Tibial nerve (tissue), 4 donors: ENCODE measurements around the gene ARFGAP2. TPM values are rescaled to one million over a fixed set of nuclear protein-coding genes. Genes with fewer than 3 reads are reported as not detected.

ENCODE experiments used
- DNase-seq, 2 donors: peaks; one replicate each; pipeline ENCODE4 v3.0.0-alpha.2; 2019; ENCODE audit warnings: low spot score in 2 of 2
- H3K27ac ChIP-seq, 4 donors: fragments of 200-600 bp; sonication (generic) in 3 of 4; one replicate each; pipeline ENCODE4 v1.5.1; 2017 to 2019; ENCODE audit warnings: mild to moderate bottlenecking in 1 of 4
- H3K27me3 ChIP-seq, 2 donors: fragments of 200-600 bp; sonication (generic) in 1 of 2; one replicate each; pipeline versions ENCODE4 v1.5.1 to v1.6.0; 2017 to 2019
- H3K36me3 ChIP-seq, 3 donors: fragments of 200-600 bp; sonication (generic); one replicate each; pipeline ENCODE4 v1.5.1; 2018 to 2019
- H3K4me1 ChIP-seq, 4 donors: fragments of 200-600 bp; sonication (generic) in 3 of 4; one replicate each; pipeline ENCODE4 v1.5.1; 2017 to 2019
- H3K4me3 ChIP-seq, 4 donors: fragments of 200-600 bp; sonication (generic) in 3 of 4; one replicate each; pipeline ENCODE4 v1.5.1; 2017 to 2019; ENCODE audit warnings: mild to moderate bottlenecking in 1 of 4, moderate library complexity in 1 of 4
- H3K9me3 ChIP-seq, 4 donors: fragments of 200-600 bp; sonication (generic) in 3 of 4; one replicate each; pipeline ENCODE4 v1.5.1; 2017 to 2019
- EP300 ChIP-seq, 2 donors: sonication (generic); formaldehyde crosslinking; IDR thresholded peaks; one replicate each; pipeline ENCODE4 v1.6.1; 2017; ENCODE audit warnings: antibody characterized with exemption in 2 of 2, mild to moderate bottlenecking in 1 of 2
- POLR2A ChIP-seq, 2 donors: fragments of 450-650 bp; IDR thresholded peaks; one replicate each; pipeline ENCODE4 v1.6.1; 2017; ENCODE audit warnings: antibody characterized with exemption in 2 of 2, mild to moderate bottlenecking in 2 of 2, moderate library complexity in 2 of 2
- WGBS, 2 donors: methylation state at CpG; one replicate each; pipeline ENCODE4 v1.1.5; 2018; 5-methylcytosine and 5-hydroxymethylcytosine counted together
- total RNA-seq, 4 donors: library from RNA; depleted of rRNA; stranded (reverse); fragments of >200 nt; gene quantifications; one replicate each; pipeline ENCODE4 v1.1.0, GENCODE V29; 2016
- TF ChIP-seq, protein P1 (sequence below), 5 experiments: fragments of 200-600 bp in 3 of 5; fragments of 450-650 bp in 2 of 5; sonication (generic) in 3 of 5; IDR thresholded peaks; one replicate each; pipeline ENCODE4 v1.5.1; 2016 to 2019; ENCODE audit warnings: antibody characterized with exemption in 5 of 5, mild to moderate bottlenecking in 3 of 5, moderate library complexity in 2 of 5

ARFGAP2 gene
- total RNA-seq, 4 donors from 2014 or later, result 164 to 209 (median 176) TPM

DNA sequence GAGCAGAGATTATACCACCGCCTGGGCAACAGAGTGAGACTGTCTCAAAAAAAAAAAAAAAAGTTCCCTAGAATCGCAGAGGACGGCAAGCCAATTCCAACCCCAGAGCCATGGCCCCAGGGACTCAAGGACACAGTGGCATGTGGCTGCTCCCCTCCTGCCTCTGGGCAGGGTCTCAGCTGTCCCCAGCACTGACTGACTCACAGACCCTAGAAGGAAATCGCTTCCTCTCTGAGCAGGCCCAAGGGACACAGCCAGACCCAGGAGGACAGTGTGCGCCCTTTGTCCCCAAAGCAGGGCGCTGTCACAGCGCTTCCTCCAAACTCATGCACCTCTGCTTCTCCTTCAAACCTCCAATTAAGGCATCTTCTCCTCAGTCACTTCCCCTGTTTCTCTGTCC is 7.3 kb upstream of the ARFGAP2 start:
- peak overlapping the region; percentile 86 to 99 (median 92) for H3K27ac ChIP-seq

DNA sequence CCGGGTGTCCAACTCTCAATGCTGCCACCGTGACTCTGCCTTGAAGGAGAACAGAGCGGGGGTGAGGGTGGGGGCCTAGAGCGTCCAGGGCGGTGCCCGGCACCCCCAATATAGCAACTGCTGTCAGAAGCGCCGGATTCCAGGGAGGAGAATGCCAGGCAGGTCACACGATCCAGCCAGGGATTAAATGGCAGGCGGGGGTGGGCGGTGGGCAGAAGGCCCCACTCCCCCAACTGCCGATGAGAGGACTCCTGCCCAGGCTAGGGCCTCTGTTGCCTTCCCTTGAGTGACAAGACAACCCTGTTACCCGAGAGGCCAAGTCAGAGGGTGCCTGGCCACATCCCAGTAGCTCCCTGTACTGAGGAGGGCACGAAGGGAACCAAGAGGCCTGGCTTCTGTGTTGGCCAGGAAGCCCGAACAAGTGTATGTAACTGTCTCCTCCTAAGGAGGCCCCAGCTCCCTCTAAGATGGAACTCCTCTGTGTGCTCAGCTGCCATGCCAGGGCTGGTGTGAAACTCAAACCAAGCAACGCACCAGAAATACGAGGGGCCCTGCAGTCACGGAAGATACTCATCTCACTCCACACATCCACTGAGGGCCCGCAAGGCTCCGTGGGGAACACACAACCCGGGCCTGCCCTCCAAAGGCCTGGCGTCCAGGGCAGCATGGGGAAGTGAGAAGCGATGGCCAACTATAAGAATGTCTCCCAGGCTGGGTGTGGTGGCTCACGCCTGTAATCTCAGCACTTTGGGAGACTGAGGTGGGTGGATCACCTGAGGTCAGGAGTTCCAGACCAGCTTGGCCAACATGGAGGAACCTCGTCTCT is 6.6 kb upstream of the ARFGAP2 start:
- no peak for DNase-seq
- H3K27me3 ChIP-seq, result no peaks in the 10 kb centered on the region
- H3K36me3 ChIP-seq, result peaks cover 0 to 40% (median 0%) of the 10 kb centered on the region in 3 donors
- TF ChIP-seq POLR2A (IDR thresholded peaks at IDR 0.05), result no peak
- TF ChIP-seq EP300 (IDR thresholded peaks at IDR 0.05), result no peak
- H3K27ac ChIP-seq, result peak overlapping the region in 3 of 4 donors; percentile 43 to 99 (median 93)
- WGBS, 2 donors, result 68 to 75% methylated on average over 20 to 25 of the region's 25 CpGs
- H3K9me3 ChIP-seq, result no peaks in the 10 kb centered on the region
- no peak overlapping the region for H3K4me3 ChIP-seq
- peaks cover 0 to 78% (median 32%) of the 10 kb centered on the region in 4 donors for H3K4me1 ChIP-seq

More for the DNA sequence above, 7.3 kb upstream of the ARFGAP2 start:
- 59 to 71% methylated on average over 7 of the region's 7 CpGs for WGBS, 2 donors
- peaks cover 0 to 75% (median 30%) of the 10 kb centered on the region in 4 donors for H3K4me1 ChIP-seq
- H3K9me3 ChIP-seq, result no peaks in the 10 kb centered on the region
- DNase-seq, result no peak
- TF ChIP-seq, protein P1, sequence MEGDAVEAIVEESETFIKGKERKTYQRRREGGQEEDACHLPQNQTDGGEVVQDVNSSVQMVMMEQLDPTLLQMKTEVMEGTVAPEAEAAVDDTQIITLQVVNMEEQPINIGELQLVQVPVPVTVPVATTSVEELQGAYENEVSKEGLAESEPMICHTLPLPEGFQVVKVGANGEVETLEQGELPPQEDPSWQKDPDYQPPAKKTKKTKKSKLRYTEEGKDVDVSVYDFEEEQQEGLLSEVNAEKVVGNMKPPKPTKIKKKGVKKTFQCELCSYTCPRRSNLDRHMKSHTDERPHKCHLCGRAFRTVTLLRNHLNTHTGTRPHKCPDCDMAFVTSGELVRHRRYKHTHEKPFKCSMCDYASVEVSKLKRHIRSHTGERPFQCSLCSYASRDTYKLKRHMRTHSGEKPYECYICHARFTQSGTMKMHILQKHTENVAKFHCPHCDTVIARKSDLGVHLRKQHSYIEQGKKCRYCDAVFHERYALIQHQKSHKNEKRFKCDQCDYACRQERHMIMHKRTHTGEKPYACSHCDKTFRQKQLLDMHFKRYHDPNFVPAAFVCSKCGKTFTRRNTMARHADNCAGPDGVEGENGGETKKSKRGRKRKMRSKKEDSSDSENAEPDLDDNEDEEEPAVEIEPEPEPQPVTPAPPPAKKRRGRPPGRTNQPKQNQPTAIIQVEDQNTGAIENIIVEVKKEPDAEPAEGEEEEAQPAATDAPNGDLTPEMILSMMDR (IDR thresholded peaks at IDR 0.05), result no peak
- no peak for TF ChIP-seq EP300 (IDR thresholded peaks at IDR 0.05)
- TF ChIP-seq POLR2A (IDR thresholded peaks at IDR 0.05), result no peak
- peak overlapping the region in 2 of 4 donors; percentile 76 to 80 for H3K4me3 ChIP-seq
- H3K36me3 ChIP-seq, result peaks cover 0 to 35% (median 0%) of the 10 kb centered on the region in 3 donors
- no peaks in the 10 kb centered on the region for H3K27me3 ChIP-seq

DNA sequence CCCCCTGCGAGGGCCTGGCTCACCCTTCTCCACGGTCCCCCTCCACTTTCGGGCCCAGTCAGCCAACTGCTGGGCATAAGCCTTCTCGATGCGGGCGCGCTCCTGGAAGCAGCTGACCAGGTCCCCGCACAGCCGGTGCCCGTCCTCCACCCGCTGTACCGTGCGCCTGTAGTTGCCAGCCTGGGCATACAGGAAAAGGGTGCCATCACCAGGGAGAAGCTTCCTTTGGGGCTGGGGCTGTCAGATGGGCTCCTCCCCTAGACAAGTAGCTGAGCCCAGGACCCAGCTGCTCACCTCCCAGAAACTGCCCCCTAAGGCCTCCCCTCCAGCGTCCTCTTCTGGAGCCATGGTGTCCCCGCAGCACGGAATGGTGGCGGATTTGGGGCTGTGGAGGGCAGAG is 5.7 kb upstream of the ARFGAP2 start:
- H3K4me1 ChIP-seq, result peaks cover 0 to 78% (median 37%) of the 10 kb centered on the region in 4 donors
- peaks cover 0 to 40% (median 0%) of the 10 kb centered on the region in 3 donors for H3K36me3 ChIP-seq
- H3K4me3 ChIP-seq, result no peak overlapping the region
- 94 to 95% methylated on average over 10 to 17 of the region's 17 CpGs for WGBS, 2 donors
- TF ChIP-seq, protein P1 (IDR thresholded peaks at IDR 0.05), result no peak
- TF ChIP-seq POLR2A (IDR thresholded peaks at IDR 0.05) (no peak), EP300 (IDR thresholded peaks at IDR 0.05) (no peak)
- no peak for DNase-seq
- no peaks in the 10 kb centered on the region for H3K9me3 ChIP-seq
- no peaks in the 10 kb centered on the region for H3K27me3 ChIP-seq
- H3K27ac ChIP-seq, result peak overlapping the region in 2 of 4 donors; percentile 22 to 93

DNA sequence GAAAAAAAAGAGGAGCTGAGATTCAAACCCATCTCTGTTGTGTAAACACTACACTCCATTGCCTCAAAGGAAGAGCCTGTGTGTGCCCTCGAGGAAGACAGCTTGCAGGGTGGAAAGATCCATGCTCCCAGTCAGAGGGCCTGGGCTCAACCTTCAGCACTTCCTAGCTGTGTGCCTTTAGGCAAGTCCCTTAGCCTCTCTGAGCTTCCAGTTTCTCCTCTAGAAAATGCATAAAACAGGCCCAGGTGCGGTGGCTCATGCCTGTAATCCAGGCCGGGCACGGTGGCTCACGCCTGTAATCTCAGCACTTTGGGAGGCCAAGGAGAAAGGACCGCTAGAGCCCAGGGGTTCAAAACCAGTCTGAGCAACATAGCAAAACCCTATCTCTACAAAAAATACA is 4.6 kb upstream of the ARFGAP2 start:
- WGBS, 2 donors, result 88 to 89% methylated on average over 6 of the region's 6 CpGs
- H3K36me3 ChIP-seq, result peaks cover 0 to 40% (median 0%) of the 10 kb centered on the region in 3 donors
- no peak overlapping the region for H3K27ac ChIP-seq
- no peaks in the 10 kb centered on the region for H3K27me3 ChIP-seq
- no peak for DNase-seq
- H3K4me1 ChIP-seq, result peaks cover 0 to 68% (median 29%) of the 10 kb centered on the region in 4 donors
- no peaks in the 10 kb centered on the region for H3K9me3 ChIP-seq
- H3K4me3 ChIP-seq, result no peak overlapping the region
- TF ChIP-seq, protein P1 (IDR thresholded peaks at IDR 0.05), result no peak
- TF ChIP-seq POLR2A (IDR thresholded peaks at IDR 0.05) (no peak), EP300 (IDR thresholded peaks at IDR 0.05) (no peak)

DNA sequence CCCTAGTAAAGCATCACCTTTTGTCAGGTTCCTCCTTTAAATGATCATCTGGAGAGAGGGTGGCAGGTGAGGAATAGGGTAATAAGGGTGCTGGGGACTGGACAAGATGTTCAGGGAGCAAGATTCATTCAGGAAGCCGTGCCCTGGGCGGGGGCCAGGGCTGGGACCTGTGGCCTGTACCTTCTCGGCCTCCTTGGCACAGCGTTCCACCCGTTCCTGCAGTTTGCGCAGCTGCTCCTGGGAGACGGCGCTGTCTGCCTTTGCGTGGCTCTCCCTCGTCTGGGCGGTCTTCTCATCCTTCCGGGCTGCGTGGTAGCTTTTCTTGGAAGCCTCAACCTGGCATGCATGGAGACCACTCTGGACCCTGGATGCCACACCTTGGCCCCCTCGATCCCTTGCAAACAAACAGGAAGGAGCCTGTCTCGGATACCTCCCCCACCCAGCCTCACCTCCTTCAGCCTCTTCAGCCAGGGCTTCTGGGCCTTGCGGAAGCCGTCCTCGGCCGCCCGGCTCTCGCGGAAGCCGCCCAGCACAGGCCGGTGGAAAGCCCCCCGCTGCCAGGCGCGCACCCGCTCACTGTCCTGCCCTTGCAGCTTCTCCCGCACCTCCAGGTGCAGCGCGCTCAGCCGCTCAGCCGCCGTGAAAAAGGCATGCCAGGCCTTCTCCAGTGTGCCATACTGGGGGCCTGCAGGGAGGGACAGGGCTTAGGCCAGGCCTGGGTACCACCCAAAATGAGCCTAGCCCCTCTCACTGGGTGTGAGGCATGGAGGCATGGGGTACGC is 3.5 kb upstream of the ARFGAP2 start:
- WGBS, 2 donors, result 94 to 97% methylated on average over 35 of the region's 35 CpGs
- no peak for DNase-seq
- H3K4me3 ChIP-seq, result no peak overlapping the region

More for the DNA sequence above, 3.5 kb upstream of the ARFGAP2 start:
- Histone ChIP-seq H3K27ac (peak overlapping the region in 1 of 4 donors; percentile 98), H3K27me3 (no peaks in the 10 kb centered on the region), H3K9me3 (no peaks in the 10 kb centered on the region), H3K36me3 (peaks cover 0 to 45% (median 0%) of the 10 kb centered on the region in 3 donors), H3K4me1 (peaks cover 3 to 71% (median 33%) of the 10 kb centered on the region in 4 donors)
- TF ChIP-seq, protein P1 (IDR thresholded peaks at IDR 0.05), result no peak
- TF ChIP-seq EP300 (IDR thresholded peaks at IDR 0.05) (no peak), POLR2A (IDR thresholded peaks at IDR 0.05) (no peak)
